ENCODE data around the gene LPIN1. TPM values are rescaled to one million over a fixed set of nuclear protein-coding genes. Genes with fewer than 3 reads are reported as not detected.
A peak's percentile ranks its signal among the peaks of the same experiment; 100 is the strongest.
"Not testable (repeated sequence)": the region's sequence is repeated elsewhere in the genome, so short reads cannot be mapped to it uniquely, and the experiment has no call there.

The LPIN1 gene
- total RNA-seq, 1 donor from 2014 or later = 61.5 TPM

- intact Hi-C loops (cut with micrococcal nuclease) = no loop called here
Observed at GRCh38 chr2:11713815-11714214, 32.6 kb upstream of the LPIN1 start.

GRCh38 chr2:11715987-11716652 is 30.3 kb upstream of the LPIN1 start:
- ATAC-seq = no peak
- intact Hi-C loops (cut with micrococcal nuclease) = no loop called here
- DNase-seq = no peak

More at GRCh38 chr2:11713815-11714214, 32.6 kb upstream of the LPIN1 start:
- ATAC-seq (no peak), DNase-seq (no peak)

- DNase-seq (no peak), ATAC-seq (peak; percentile 70)
- intact Hi-C loops (cut with micrococcal nuclease) = no loop called here
Observed at GRCh38 chr2:11716689-11717321, 29.6 kb upstream of the LPIN1 start.

GRCh38 chr2:11717623-11718022 is 28.8 kb upstream of the LPIN1 start:
- intact Hi-C loops (cut with micrococcal nuclease) = no loop called here
- ATAC-seq (no peak), DNase-seq (no peak)

GRCh38 chr2:11718606-11719005 is 27.8 kb upstream of the LPIN1 start:
- no peak for DNase-seq
- ATAC-seq = no peak
- intact Hi-C loops (cut with micrococcal nuclease) = no loop called here

- no peak for ATAC-seq
- intact Hi-C loops (cut with micrococcal nuclease) = no loop called here
- DNase-seq = no peak
Observed at GRCh38 chr2:11719230-11719977, 27.0 kb upstream of the LPIN1 start.

- ATAC-seq (no peak), DNase-seq (no peak)
- intact Hi-C loops (cut with micrococcal nuclease) = no loop called here
Observed at GRCh38 chr2:11720752-11721151, 25.7 kb upstream of the LPIN1 start.

GRCh38 chr2:11722292-11723060 is 24.0 kb upstream of the LPIN1 start:
- DNase-seq (no peak), ATAC-seq (no peak)
- intact Hi-C loops (cut with micrococcal nuclease) = no loop called here

- intact Hi-C loops (cut with micrococcal nuclease) = no loop called here
- DNase-seq (no peak), ATAC-seq (no peak)
Observed at GRCh38 chr2:11723061-11723371, 23.4 kb upstream of the LPIN1 start.

GRCh38 chr2:11724151-11724550 is 22.3 kb upstream of the LPIN1 start:
- no peak for ATAC-seq
- no peak for DNase-seq
- intact Hi-C loops (cut with micrococcal nuclease) = no loop called here

- DNase-seq (no peak), ATAC-seq (peak; percentile 14)
- intact Hi-C loops (cut with micrococcal nuclease) = no loop called here
Observed at GRCh38 chr2:11726384-11726783, 20.0 kb upstream of the LPIN1 start.

- intact Hi-C loops (cut with micrococcal nuclease) = no loop called here
- DNase-seq = no peak
- no peak for ATAC-seq
Observed at GRCh38 chr2:11729362-11730212, 16.8 kb upstream of the LPIN1 start.

- intact Hi-C loops (cut with micrococcal nuclease); ATAC-seq; DNase-seq: not testable (repeated sequence)
Observed at GRCh38 chr2:11731214-11731984, 15.0 kb upstream of the LPIN1 start.

- intact Hi-C loops (cut with micrococcal nuclease) = no loop called here
- ATAC-seq (no peak), DNase-seq (no peak)
Observed at GRCh38 chr2:11732587-11732986, 13.8 kb upstream of the LPIN1 start.

GRCh38 chr2:11737852-11738251 is 8.6 kb upstream of the LPIN1 start:
- DNase-seq; intact Hi-C loops (cut with micrococcal nuclease); ATAC-seq: not testable (repeated sequence)

- intact Hi-C loops (cut with micrococcal nuclease) = no loop called here
- ATAC-seq (peak; percentile 91), DNase-seq (peak; percentile 72)
Observed at GRCh38 chr2:11738589-11739436, 7.6 kb upstream of the LPIN1 start.

GRCh38 chr2:11740723-11741122 is 5.7 kb upstream of the LPIN1 start:
- DNase-seq = no peak
- intact Hi-C loops (cut with micrococcal nuclease) = no loop called here
- ATAC-seq = no peak
